Glomerular endothelial cell (primary cell): ENCODE data around the gene SUPT5H. TPM values are rescaled to one million over a fixed set of nuclear protein-coding genes. Genes with fewer than 3 reads are reported as not detected.

ENCODE experiments used
- DNase-seq: peaks from one replicate; pipeline ENCODE4 v3.0.0-alpha.2; 2011; ENCODE audit warnings: low read depth, low spot score; ENCODE audit errors: extremely low read depth
- total RNA-seq: library from RNA; depleted of rRNA; stranded (reverse); fragments of >200 nt; gene quantifications from 2 replicates; pipeline ENCODE4 v1.2.3, GENCODE V29; 2015

The SUPT5H gene
- total RNA-seq, 1 donor from 2014 or later: 100 TPM

- DNase-seq: no peak
These were observed 36.8 kb upstream of the SUPT5H start for GRCh38 chr19:39408392-39409207.

GRCh38 chr19:39409208-39410016 lies 36.0 kb upstream of the SUPT5H start:
- DNase-seq: no peak

GRCh38 chr19:39410017-39410830 lies 35.2 kb upstream of the SUPT5H start:
- DNase-seq: no peak

GRCh38 chr19:39410831-39411080 lies 34.6 kb upstream of the SUPT5H start:
- DNase-seq: no peak

GRCh38 chr19:39411081-39411831 lies 34.1 kb upstream of the SUPT5H start:
- DNase-seq: no peak

GRCh38 chr19:39411832-39412099 lies 33.6 kb upstream of the SUPT5H start:
- no peak for DNase-seq

- peak; percentile 95 for DNase-seq
These were observed 33.1 kb upstream of the SUPT5H start, which contains the start of gene PLEKHG2 for GRCh38 chr19:39412100-39412866. TSS of gene PLEKHG2 (plus strand) at chr19:39412669. CDS start at chr19:39414087, 1,418 bp downstream.

GRCh38 chr19:39412867-39413271 lies 32.5 kb upstream of the SUPT5H start:
- DNase-seq: no peak

GRCh38 chr19:39413272-39413910 lies 32.0 kb upstream of the SUPT5H start:
- no peak for DNase-seq

- DNase-seq: no peak
These were observed 31.3 kb upstream of the SUPT5H start for GRCh38 chr19:39413911-39414608.

GRCh38 chr19:39415111-39416046 lies 30.0 kb upstream of the SUPT5H start:
- no peak for DNase-seq

GRCh38 chr19:39416152-39417120 lies 28.9 kb upstream of the SUPT5H start:
- no peak for DNase-seq

- no peak for DNase-seq
These were observed 27.8 kb upstream of the SUPT5H start for GRCh38 chr19:39417463-39418181.

GRCh38 chr19:39419003-39419402 lies 26.4 kb upstream of the SUPT5H start:
- no peak for DNase-seq

GRCh38 chr19:39420769-39421168 lies 24.6 kb upstream of the SUPT5H start:
- DNase-seq: no peak

GRCh38 chr19:39422020-39422419 lies 23.4 kb upstream of the SUPT5H start:
- no peak for DNase-seq
